Peyer's patch (tissue), 4 donors: ENCODE results near the gene ICE1.

Experiments used
- POLR2A ChIP-seq, 2 donors: fragments of 450-650 bp; IDR thresholded peaks; one replicate each; pipeline ENCODE4 v1.5.1; 2017; ENCODE audit warnings: antibody characterized with exemption in 2 of 2, mild to moderate bottlenecking in 2 of 2, moderate library complexity in 2 of 2
- TF ChIP-seq, protein P1 (sequence below), 6 experiments: fragments of 450-650 bp in 4 of 6; fragments of 200-600 bp in 2 of 6; sonication (generic) in 1 of 6; IDR thresholded peaks; one replicate each; pipeline ENCODE4 v1.5.1; 2017 to 2019; ENCODE audit warnings: antibody characterized with exemption in 6 of 6, mild to moderate bottlenecking in 3 of 6, moderate library complexity in 1 of 6

DNA sequence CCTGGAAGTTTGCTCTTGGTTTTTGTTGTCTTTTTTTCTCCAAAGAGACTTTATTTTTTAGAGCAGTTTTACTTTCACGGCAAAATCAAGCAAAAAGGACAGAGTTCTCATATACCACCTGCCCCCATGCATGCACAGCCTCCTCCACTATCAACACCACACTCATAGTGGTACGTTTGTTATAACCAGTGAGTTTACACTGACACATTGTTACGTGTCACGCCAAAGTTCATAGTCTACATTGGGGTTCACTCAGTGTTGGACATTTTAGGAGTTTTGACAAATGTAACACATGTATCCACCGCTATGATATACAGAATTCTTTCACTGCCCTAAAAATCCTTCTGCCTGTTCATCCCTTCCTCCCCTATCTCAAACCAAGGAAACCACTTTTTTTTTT is 7.5 kb upstream of the ICE1 start:
- TF ChIP-seq, protein P1, sequence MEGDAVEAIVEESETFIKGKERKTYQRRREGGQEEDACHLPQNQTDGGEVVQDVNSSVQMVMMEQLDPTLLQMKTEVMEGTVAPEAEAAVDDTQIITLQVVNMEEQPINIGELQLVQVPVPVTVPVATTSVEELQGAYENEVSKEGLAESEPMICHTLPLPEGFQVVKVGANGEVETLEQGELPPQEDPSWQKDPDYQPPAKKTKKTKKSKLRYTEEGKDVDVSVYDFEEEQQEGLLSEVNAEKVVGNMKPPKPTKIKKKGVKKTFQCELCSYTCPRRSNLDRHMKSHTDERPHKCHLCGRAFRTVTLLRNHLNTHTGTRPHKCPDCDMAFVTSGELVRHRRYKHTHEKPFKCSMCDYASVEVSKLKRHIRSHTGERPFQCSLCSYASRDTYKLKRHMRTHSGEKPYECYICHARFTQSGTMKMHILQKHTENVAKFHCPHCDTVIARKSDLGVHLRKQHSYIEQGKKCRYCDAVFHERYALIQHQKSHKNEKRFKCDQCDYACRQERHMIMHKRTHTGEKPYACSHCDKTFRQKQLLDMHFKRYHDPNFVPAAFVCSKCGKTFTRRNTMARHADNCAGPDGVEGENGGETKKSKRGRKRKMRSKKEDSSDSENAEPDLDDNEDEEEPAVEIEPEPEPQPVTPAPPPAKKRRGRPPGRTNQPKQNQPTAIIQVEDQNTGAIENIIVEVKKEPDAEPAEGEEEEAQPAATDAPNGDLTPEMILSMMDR (IDR thresholded peaks at IDR 0.05): no peak
- TF ChIP-seq POLR2A (IDR thresholded peaks at IDR 0.05): no peak
